ENCODE results near the gene VHLL. TPM values are rescaled to one million over a fixed set of nuclear protein-coding genes. Genes with fewer than 3 reads are reported as not detected.

VHLL gene
- total RNA-seq, 4 donors from 2014 or later = not detected

GRCh38 chr1:156276966-156277381 is 22.1 kb downstream of the VHLL start:
- peaks cover 0 to 62% (median 30%) of the 10 kb centered on the region in 4 donors for H3K36me3 ChIP-seq
- H3K9me3 ChIP-seq = no peaks in the 10 kb centered on the region
- H3K4me3 ChIP-seq = no peak overlapping the region
- no peak overlapping the region for H3K27ac ChIP-seq
- intact Hi-C loops (cut with DNase I; ENCODE audit: low total_unique reads) (no loop called here), in situ Hi-C loops (cut with MboI; ENCODE audit: low pct_ligation_motif_present in 1 of 4, low pct_unique_long_range_greater_than_20kb in 1 of 4, low sequenced_read_pairs in 3 of 4) (no loop called here)
- 87 to 100% methylated on average over 1 to 6 of the region's 6 CpGs for WGBS, 2 donors (ENCODE audit: low coverage in 1 of 2)
- peaks cover 8 to 25% (median 10%) of the 10 kb centered on the region in 4 donors for H3K4me1 ChIP-seq
- TF ChIP-seq, protein P1, sequence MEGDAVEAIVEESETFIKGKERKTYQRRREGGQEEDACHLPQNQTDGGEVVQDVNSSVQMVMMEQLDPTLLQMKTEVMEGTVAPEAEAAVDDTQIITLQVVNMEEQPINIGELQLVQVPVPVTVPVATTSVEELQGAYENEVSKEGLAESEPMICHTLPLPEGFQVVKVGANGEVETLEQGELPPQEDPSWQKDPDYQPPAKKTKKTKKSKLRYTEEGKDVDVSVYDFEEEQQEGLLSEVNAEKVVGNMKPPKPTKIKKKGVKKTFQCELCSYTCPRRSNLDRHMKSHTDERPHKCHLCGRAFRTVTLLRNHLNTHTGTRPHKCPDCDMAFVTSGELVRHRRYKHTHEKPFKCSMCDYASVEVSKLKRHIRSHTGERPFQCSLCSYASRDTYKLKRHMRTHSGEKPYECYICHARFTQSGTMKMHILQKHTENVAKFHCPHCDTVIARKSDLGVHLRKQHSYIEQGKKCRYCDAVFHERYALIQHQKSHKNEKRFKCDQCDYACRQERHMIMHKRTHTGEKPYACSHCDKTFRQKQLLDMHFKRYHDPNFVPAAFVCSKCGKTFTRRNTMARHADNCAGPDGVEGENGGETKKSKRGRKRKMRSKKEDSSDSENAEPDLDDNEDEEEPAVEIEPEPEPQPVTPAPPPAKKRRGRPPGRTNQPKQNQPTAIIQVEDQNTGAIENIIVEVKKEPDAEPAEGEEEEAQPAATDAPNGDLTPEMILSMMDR (IDR thresholded peaks at IDR 0.05) = no peak
- TF ChIP-seq EP300 (IDR thresholded peaks at IDR 0.05; ENCODE audit: low read depth) (no peak), POLR2A (IDR thresholded peaks at IDR 0.05) (no peak), POLR2AphosphoS5 (IDR thresholded peaks at IDR 0.05) (no peak)
- DNase-seq = no peak
- no peaks in the 10 kb centered on the region for H3K27me3 ChIP-seq

DNA sequence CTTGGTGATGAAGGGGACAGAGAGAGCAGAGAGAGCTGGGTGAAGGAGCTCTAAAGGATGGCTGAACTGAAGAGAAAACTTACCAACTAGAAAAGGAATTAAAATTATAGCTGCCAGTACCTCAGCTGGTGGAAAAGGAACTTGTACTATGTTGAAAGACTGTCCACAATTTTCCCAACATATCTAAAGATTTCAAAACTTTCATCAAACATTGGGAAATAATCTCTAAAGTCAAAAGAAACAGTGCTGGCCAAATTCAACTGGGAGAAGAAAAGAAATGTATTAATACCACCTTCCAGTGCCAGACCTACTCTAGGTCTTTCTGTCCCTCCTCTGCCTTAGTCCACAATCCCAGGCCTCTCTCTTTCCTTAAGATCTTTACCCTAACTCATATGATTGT is 22.6 kb downstream of the VHLL start:
- Histone ChIP-seq H3K36me3 (peaks cover 0 to 66% (median 31%) of the 10 kb centered on the region in 4 donors), H3K27me3 (no peaks in the 10 kb centered on the region), H3K27ac (no peak overlapping the region), H3K9me3 (no peaks in the 10 kb centered on the region), H3K4me3 (no peak overlapping the region), H3K4me1 (peaks cover 4 to 20% (median 6%) of the 10 kb centered on the region in 4 donors)
- intact Hi-C loops (cut with DNase I; ENCODE audit: low total_unique reads) (no loop called here), in situ Hi-C loops (cut with MboI; ENCODE audit: low pct_ligation_motif_present in 1 of 4, low pct_unique_long_range_greater_than_20kb in 1 of 4, low sequenced_read_pairs in 3 of 4) (no loop called here)
- TF ChIP-seq POLR2AphosphoS5 (IDR thresholded peaks at IDR 0.05) (no peak), EP300 (IDR thresholded peaks at IDR 0.05; ENCODE audit: low read depth) (no peak), POLR2A (IDR thresholded peaks at IDR 0.05) (no peak)
- TF ChIP-seq, protein P1 (IDR thresholded peaks at IDR 0.05) = no peak
- DNase-seq = no peak

GRCh38 chr1:156270314-156270713 is 28.8 kb downstream of the VHLL start:
- TF ChIP-seq, protein P1 (IDR thresholded peaks at IDR 0.05) = no peak
- TF ChIP-seq EP300 (IDR thresholded peaks at IDR 0.05; ENCODE audit: low read depth) (no peak), POLR2AphosphoS5 (IDR thresholded peaks at IDR 0.05) (no peak), POLR2A (IDR thresholded peaks at IDR 0.05) (no peak)
- intact Hi-C loops (cut with DNase I; ENCODE audit: low total_unique reads) = no loop called here
- H3K27ac ChIP-seq = no peak overlapping the region
- no peaks in the 10 kb centered on the region for H3K27me3 ChIP-seq
- in situ Hi-C loops (cut with MboI; ENCODE audit: low pct_ligation_motif_present in 1 of 4, low pct_unique_long_range_greater_than_20kb in 1 of 4, low sequenced_read_pairs in 3 of 4) = no loop called here
- no peak overlapping the region for H3K4me3 ChIP-seq
- no peak for DNase-seq
- no peaks in the 10 kb centered on the region for H3K9me3 ChIP-seq
- 95% methylated on average over 3 of the region's 3 CpGs; no CpG with 5 or more reads in 1 of the 2 donors for WGBS, 2 donors (ENCODE audit: low coverage in 1 of 2)
- peaks cover 0 to 93% (median 46%) of the 10 kb centered on the region in 4 donors for H3K36me3 ChIP-seq
- H3K4me1 ChIP-seq = no peaks in the 10 kb centered on the region

GRCh38 chr1:156268336-156268735 is 30.8 kb downstream of the VHLL start:
- intact Hi-C loops (cut with DNase I; ENCODE audit: low total_unique reads) = no loop called here
- H3K9me3 ChIP-seq = no peaks in the 10 kb centered on the region
- WGBS, 2 donors (ENCODE audit: low coverage in 1 of 2) = 75 to 81% methylated on average over 3 to 4 of the region's 4 CpGs
- H3K27ac ChIP-seq = no peak overlapping the region
- DNase-seq = no peak
- H3K4me1 ChIP-seq = no peaks in the 10 kb centered on the region
- no peak overlapping the region for H3K4me3 ChIP-seq
- no peak for TF ChIP-seq POLR2AphosphoS5 (IDR thresholded peaks at IDR 0.05)
- TF ChIP-seq EP300 (IDR thresholded peaks at IDR 0.05; ENCODE audit: low read depth) = no peak
- no peak for TF ChIP-seq POLR2A (IDR thresholded peaks at IDR 0.05)
- TF ChIP-seq, protein P1 (IDR thresholded peaks at IDR 0.05) = no peak
- in situ Hi-C loops (cut with MboI; ENCODE audit: low pct_ligation_motif_present in 1 of 4, low pct_unique_long_range_greater_than_20kb in 1 of 4, low sequenced_read_pairs in 3 of 4) = no loop called here
- H3K27me3 ChIP-seq = no peaks in the 10 kb centered on the region
- H3K36me3 ChIP-seq = peaks cover 0 to 91% (median 43%) of the 10 kb centered on the region in 4 donors
